ENCODE results near the gene CLEC10A. TPM values are rescaled to one million over a fixed set of nuclear protein-coding genes. Genes with fewer than 3 reads are reported as not detected.

Gene CLEC10A
- total RNA-seq, 2 experiments from 2014 or later, result not detected

DNA sequence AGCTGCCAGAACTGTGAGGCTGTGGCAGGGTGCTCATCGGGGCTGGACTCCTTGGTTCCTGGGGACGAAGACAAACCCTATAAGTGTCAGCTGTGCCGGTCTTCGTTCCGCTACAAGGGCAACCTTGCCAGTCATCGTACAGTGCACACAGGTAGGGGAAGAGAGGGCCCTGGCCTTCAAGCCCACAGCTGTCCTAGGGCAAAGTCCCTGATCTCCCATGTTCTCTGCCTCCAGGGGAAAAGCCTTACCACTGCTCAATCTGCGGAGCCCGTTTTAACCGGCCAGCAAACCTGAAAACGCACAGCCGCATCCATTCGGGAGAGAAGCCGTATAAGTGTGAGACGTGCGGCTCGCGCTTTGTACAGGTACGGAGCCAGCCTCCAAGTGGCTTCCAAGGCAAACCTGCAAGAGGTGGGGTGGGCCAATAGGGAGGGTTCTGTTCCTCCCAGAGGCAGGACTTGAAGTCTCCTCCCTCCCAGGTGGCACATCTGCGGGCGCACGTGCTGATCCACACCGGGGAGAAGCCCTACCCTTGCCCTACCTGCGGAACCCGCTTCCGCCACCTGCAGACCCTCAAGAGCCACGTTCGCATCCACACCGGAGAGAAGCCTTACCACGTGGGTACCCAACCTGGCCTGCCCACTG lies 53.5 kb downstream of the CLEC10A start:
- no peak overlapping the region for H3K4me3 ChIP-seq (ENCODE audit: low read depth, low read length, poor library complexity, severe bottlenecking)
- POLR2A ChIA-PET, result no interaction called here
- no peak for DNase-seq (ENCODE audit: low spot score)
- peaks cover 8% of the 10 kb centered on the region for H3K4me1 ChIP-seq (ENCODE audit: insufficient read depth, low read length, poor library complexity, severe bottlenecking)
- CTCF ChIA-PET (ENCODE audit: unreplicated experiment), result no interaction called here
- no peak overlapping the region for H2AFZ ChIP-seq (ENCODE audit: low read length)
- H4K20me1 ChIP-seq (ENCODE audit: insufficient read depth, low read length), result no peaks in the 10 kb centered on the region
- TF ChIP-seq, protein P1, sequence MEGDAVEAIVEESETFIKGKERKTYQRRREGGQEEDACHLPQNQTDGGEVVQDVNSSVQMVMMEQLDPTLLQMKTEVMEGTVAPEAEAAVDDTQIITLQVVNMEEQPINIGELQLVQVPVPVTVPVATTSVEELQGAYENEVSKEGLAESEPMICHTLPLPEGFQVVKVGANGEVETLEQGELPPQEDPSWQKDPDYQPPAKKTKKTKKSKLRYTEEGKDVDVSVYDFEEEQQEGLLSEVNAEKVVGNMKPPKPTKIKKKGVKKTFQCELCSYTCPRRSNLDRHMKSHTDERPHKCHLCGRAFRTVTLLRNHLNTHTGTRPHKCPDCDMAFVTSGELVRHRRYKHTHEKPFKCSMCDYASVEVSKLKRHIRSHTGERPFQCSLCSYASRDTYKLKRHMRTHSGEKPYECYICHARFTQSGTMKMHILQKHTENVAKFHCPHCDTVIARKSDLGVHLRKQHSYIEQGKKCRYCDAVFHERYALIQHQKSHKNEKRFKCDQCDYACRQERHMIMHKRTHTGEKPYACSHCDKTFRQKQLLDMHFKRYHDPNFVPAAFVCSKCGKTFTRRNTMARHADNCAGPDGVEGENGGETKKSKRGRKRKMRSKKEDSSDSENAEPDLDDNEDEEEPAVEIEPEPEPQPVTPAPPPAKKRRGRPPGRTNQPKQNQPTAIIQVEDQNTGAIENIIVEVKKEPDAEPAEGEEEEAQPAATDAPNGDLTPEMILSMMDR (conservative IDR thresholded peaks at IDR 0.05; ENCODE audit: low read length), result no peak
- TF ChIP-seq EZH2phosphoT487 (IDR thresholded peaks at IDR 0.05; ENCODE audit: borderline replicate concordance, low read depth, low read length), result no peak
- intact Hi-C loops (cut with micrococcal nuclease; ENCODE audit: unreplicated experiment), result no loop called here
- H3K36me3 ChIP-seq (ENCODE audit: insufficient read depth, low read length), result no peaks in the 10 kb centered on the region
- H3K79me2 ChIP-seq (ENCODE audit: insufficient read depth, low read depth, low read length), result no peaks in the 10 kb centered on the region
- H3K27ac ChIP-seq (ENCODE audit: low read depth, low read length, poor library complexity, severe bottlenecking), result no peak overlapping the region
- no peak overlapping the region for H3K4me2 ChIP-seq (ENCODE audit: low read length)
- no peaks in the 10 kb centered on the region for H3K9me3 ChIP-seq (ENCODE audit: low read length)
- no TSS peak for BruUV-seq (replicated peaks)
- no peaks in the 10 kb centered on the region for H3K9me2 ChIP-seq (ENCODE audit: insufficient read depth, low read length)

DNA sequence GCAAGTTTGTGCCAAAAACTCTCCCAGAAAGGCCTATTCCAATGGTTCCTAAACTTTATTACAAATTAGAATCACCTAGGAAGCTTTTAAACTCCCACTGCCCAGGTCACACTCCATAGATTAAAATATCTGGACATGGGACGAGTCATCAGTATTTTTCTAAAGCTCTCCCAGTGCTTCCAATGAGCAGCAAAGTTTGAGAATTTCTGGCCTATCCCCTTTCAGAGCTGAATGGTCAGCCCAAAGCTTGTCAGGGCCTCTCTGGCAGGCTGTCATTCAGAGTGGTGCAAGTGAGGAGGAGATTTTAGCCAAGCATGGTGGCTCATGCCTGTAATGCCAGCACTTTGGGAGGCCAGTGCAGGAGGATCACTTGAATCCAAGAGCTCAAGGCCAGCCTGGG lies 54.8 kb downstream of the CLEC10A start:
- Histone ChIP-seq H2AFZ (ENCODE audit: low read length) (no peak overlapping the region), H3K4me1 (ENCODE audit: insufficient read depth, low read length, poor library complexity, severe bottlenecking) (peaks cover 10% of the 10 kb centered on the region), H3K4me3 (ENCODE audit: low read depth, low read length, poor library complexity, severe bottlenecking) (no peak overlapping the region), H3K9me3 (ENCODE audit: low read length) (no peaks in the 10 kb centered on the region), H3K4me2 (ENCODE audit: low read length) (no peak overlapping the region), H3K27ac (ENCODE audit: low read depth, low read length, poor library complexity, severe bottlenecking) (no peak overlapping the region), H3K79me2 (ENCODE audit: insufficient read depth, low read depth, low read length) (no peaks in the 10 kb centered on the region), H3K36me3 (ENCODE audit: insufficient read depth, low read length) (no peaks in the 10 kb centered on the region), H4K20me1 (ENCODE audit: insufficient read depth, low read length) (no peaks in the 10 kb centered on the region), H3K9me2 (ENCODE audit: insufficient read depth, low read length) (no peaks in the 10 kb centered on the region)
- TF ChIP-seq EZH2phosphoT487 (IDR thresholded peaks at IDR 0.05; ENCODE audit: borderline replicate concordance, low read depth, low read length), result no peak
- TF ChIP-seq, protein P1 (conservative IDR thresholded peaks at IDR 0.05; ENCODE audit: low read length), result no peak
- intact Hi-C loops (cut with micrococcal nuclease; ENCODE audit: unreplicated experiment), result no loop called here
- CTCF ChIA-PET (ENCODE audit: unreplicated experiment), result interaction anchor here (0.6 kb wide), 1 partner anchor 1150 kb away, joined by 4 read pairs; no protein-coding TSS in a partner anchor
- POLR2A ChIA-PET, result interaction anchor here (0.6 kb wide), 1 partner anchor 1493 kb away, joined by 3 read pairs; no protein-coding TSS in a partner anchor
- DNase-seq (ENCODE audit: low spot score), result no peak
- no TSS peak for BruUV-seq (replicated peaks)

Small RNA genes lying within 50 kb of the gene (small RNA-seq; reads per million reads assigned to genes)
- gene AC120057.1, result not detected

Other genes starting within 250 kb of the CLEC10A start
- gene TEKT1, start 248.5 kb downstream of the CLEC10A start, total RNA-seq (2014; rRNA removed; shearing (Covaris generic)), result not detected in 2 replicates
- not detected in 2 replicates for gene TEKT1, start 248.5 kb downstream of the CLEC10A start, total RNA-seq (2022)
- gene ALOX12, start 84.2 kb downstream of the CLEC10A start, total RNA-seq (2014; rRNA removed; shearing (Covaris generic)), result not detected in 2 replicates
- gene ALOX12, start 84.2 kb downstream of the CLEC10A start, total RNA-seq (2022), result not detected in 2 replicates
- gene RNASEK, start 67.6 kb downstream of the CLEC10A start, total RNA-seq (2014; rRNA removed; shearing (Covaris generic)), result 110 and 145 TPM in 2 replicates
- 126 and 139 TPM in 2 replicates for gene RNASEK, start 67.6 kb downstream of the CLEC10A start, total RNA-seq (2022)
- not detected in 2 replicates for gene BCL6B, start 57.2 kb downstream of the CLEC10A start, total RNA-seq (2014; rRNA removed; shearing (Covaris generic))
- not detected in 2 replicates for gene BCL6B, start 57.2 kb downstream of the CLEC10A start, total RNA-seq (2022)
- 0.77 and 2.8 TPM in 2 replicates for gene SLC16A13, start 44.2 kb downstream of the CLEC10A start, total RNA-seq (2014; rRNA removed; shearing (Covaris generic))
- gene SLC16A13, start 44.2 kb downstream of the CLEC10A start, total RNA-seq (2022), result 18.3 and 22.5 TPM in 2 replicates
- gene SLC16A11, start 36.2 kb downstream of the CLEC10A start, total RNA-seq (2014; rRNA removed; shearing (Covaris generic)), result not detected in 2 replicates
- gene SLC16A11, start 36.2 kb downstream of the CLEC10A start, total RNA-seq (2022), result not detected in 2 replicates
- gene ASGR2, start 34.6 kb upstream of the CLEC10A start, total RNA-seq (2014; rRNA removed; shearing (Covaris generic)), result not detected in 2 replicates
- not detected in 2 replicates for gene ASGR2, start 34.6 kb upstream of the CLEC10A start, total RNA-seq (2022)
- 0.23 and 1.1 TPM in 2 replicates for gene ASGR1, start 99.1 kb upstream of the CLEC10A start, total RNA-seq (2014; rRNA removed; shearing (Covaris generic))
- gene ASGR1, start 99.1 kb upstream of the CLEC10A start, total RNA-seq (2022), result 0.85 and 1.2 TPM in 2 replicates
- 9.0 and 15.4 TPM in 2 replicates for gene DLG4, start 139.6 kb upstream of the CLEC10A start, total RNA-seq (2014; rRNA removed; shearing (Covaris generic))
- gene DLG4, start 139.6 kb upstream of the CLEC10A start, total RNA-seq (2022), result 27.3 and 30.2 TPM in 2 replicates
- 226 and 297 TPM in 2 replicates for gene ACADVL, start 139.7 kb upstream of the CLEC10A start, total RNA-seq (2014; rRNA removed; shearing (Covaris generic))
- gene ACADVL, start 139.7 kb upstream of the CLEC10A start, total RNA-seq (2022), result 204 and 238 TPM in 2 replicates
- gene DVL2, start 154.3 kb upstream of the CLEC10A start, total RNA-seq (2014; rRNA removed; shearing (Covaris generic)), result 84.3 and 98.8 TPM in 2 replicates
- gene DVL2, start 154.3 kb upstream of the CLEC10A start, total RNA-seq (2022), result 99.9 and 100 TPM in 2 replicates
- gene PHF23, start 159.2 kb upstream of the CLEC10A start, total RNA-seq (2014; rRNA removed; shearing (Covaris generic)), result 47.7 and 50.8 TPM in 2 replicates
- 36.5 and 43.3 TPM in 2 replicates for gene PHF23, start 159.2 kb upstream of the CLEC10A start, total RNA-seq (2022)
- 106 and 128 TPM in 2 replicates for gene GABARAP, start 162.2 kb upstream of the CLEC10A start, total RNA-seq (2014; rRNA removed; shearing (Covaris generic))
- 199 and 207 TPM in 2 replicates for gene GABARAP, start 162.2 kb upstream of the CLEC10A start, total RNA-seq (2022)
- 52.1 and 53.2 TPM in 2 replicates for gene CTDNEP1, start 171.5 kb upstream of the CLEC10A start, total RNA-seq (2014; rRNA removed; shearing (Covaris generic))
- 161 and 173 TPM in 2 replicates for gene CTDNEP1, start 171.5 kb upstream of the CLEC10A start, total RNA-seq (2022)
- gene ELP5, start 172.0 kb upstream of the CLEC10A start, total RNA-seq (2014; rRNA removed; shearing (Covaris generic)), result 71.7 and 84.6 TPM in 2 replicates
- 96.8 and 97.3 TPM in 2 replicates for gene ELP5, start 172.0 kb upstream of the CLEC10A start, total RNA-seq (2022)
- 0.28 TPM in 1 of 2 replicates, not detected in the other for gene CLDN7, start 182.2 kb upstream of the CLEC10A start, total RNA-seq (2014; rRNA removed; shearing (Covaris generic))
- gene CLDN7, start 182.2 kb upstream of the CLEC10A start, total RNA-seq (2022), result 0.32 and 0.65 TPM in 2 replicates
- 0.49 and 0.63 TPM in 2 replicates for gene SLC2A4, start 201.5 kb upstream of the CLEC10A start, total RNA-seq (2014; rRNA removed; shearing (Covaris generic))
- 0.30 and 0.61 TPM in 2 replicates for gene SLC2A4, start 201.5 kb upstream of the CLEC10A start, total RNA-seq (2022)
- 9.8 and 12.8 TPM in 2 replicates for gene YBX2, start 214.4 kb upstream of the CLEC10A start, total RNA-seq (2014; rRNA removed; shearing (Covaris generic))
- 6.7 and 11.8 TPM in 2 replicates for gene YBX2, start 214.4 kb upstream of the CLEC10A start, total RNA-seq (2022)
- gene EIF5A, start 227.4 kb upstream of the CLEC10A start, total RNA-seq (2014; rRNA removed; shearing (Covaris generic)), result 491 and 519 TPM in 2 replicates
- 692 and 803 TPM in 2 replicates for gene EIF5A, start 227.4 kb upstream of the CLEC10A start, total RNA-seq (2022)
- 70.4 and 70.5 TPM in 2 replicates for gene GPS2, start 235.1 kb upstream of the CLEC10A start, total RNA-seq (2014; rRNA removed; shearing (Covaris generic))
- gene GPS2, start 235.1 kb upstream of the CLEC10A start, total RNA-seq (2022), result 75.0 and 80.8 TPM in 2 replicates
- 30.2 and 34.7 TPM in 2 replicates for gene NEURL4, start 249.1 kb upstream of the CLEC10A start, total RNA-seq (2014; rRNA removed; shearing (Covaris generic))
- gene NEURL4, start 249.1 kb upstream of the CLEC10A start, total RNA-seq (2022), result 50.2 and 66.8 TPM in 2 replicates

All from OCI-LY7 (cell line).